Neural progenitor cell (in vitro differentiated cells): ENCODE data around the gene PLK5. TPM values are rescaled to one million over a fixed set of nuclear protein-coding genes. Genes with fewer than 3 reads are reported as not detected.

Experiments
- DNase-seq: peaks from one replicate; pipeline ENCODE4 v3.0.0-alpha.2; 2016; ENCODE audit warnings: low spot score
- H2AFZ ChIP-seq: fragments of 200-600 bp; sonication (generic); replicated peaks from 2 replicates; pipeline ENCODE4 v1.6.1; 2016; ENCODE audit warnings: antibody characterized with exemption
- H3F3A ChIP-seq: fragments of 200-600 bp; sonication (generic); 2 replicates; pipeline ENCODE4 v1.6.1; 2016; ENCODE audit warnings: antibody characterized with exemption, low read depth
- H3K27ac ChIP-seq: fragments of 200-600 bp; sonication (generic); 2 replicates; pipeline ENCODE4 v1.5.1; 2016; ENCODE audit warnings: mild to moderate bottlenecking
- H3K27me3 ChIP-seq: fragments of 200-600 bp; sonication (generic); 2 replicates; pipeline ENCODE4 v1.6.1; 2016; ENCODE audit warnings: mild to moderate bottlenecking, moderate library complexity
- H3K36me3 ChIP-seq: fragments of 200-600 bp; sonication (generic); 2 replicates; pipeline ENCODE4 v1.5.1; 2016
- H3K4me1 ChIP-seq: fragments of 200-600 bp; sonication (generic); 2 replicates; pipeline ENCODE4 v1.6.1; 2016; ENCODE audit warnings: mixed run types
- H3K4me2 ChIP-seq: fragments of 200-600 bp; sonication (generic); 2 replicates; pipeline ENCODE4 v1.6.1; 2016
- H3K4me3 ChIP-seq: fragments of 200-600 bp; sonication (generic); 2 replicates; pipeline ENCODE4 v1.5.1; 2016
- H3K79me2 ChIP-seq: fragments of 200-600 bp; sonication (generic); 2 replicates; pipeline ENCODE4 v1.6.1; 2016; ENCODE audit warnings: low read depth
- H3K9ac ChIP-seq: fragments of 200-600 bp; sonication (generic); 2 replicates; pipeline ENCODE4 v1.6.1; 2016
- H3K9me3 ChIP-seq: fragments of 200-600 bp; sonication (generic); 2 replicates; pipeline ENCODE4 v1.5.1; 2016; ENCODE audit warnings: low read depth
- H4K20me1 ChIP-seq: fragments of 200-600 bp; sonication (generic); 2 replicates; pipeline ENCODE4 v1.6.1; 2016; ENCODE audit warnings: low read depth
- H3K27ac Mint-ChIP-seq: 3 replicates; pipeline ENCODE4 v1.8.0; 2021; ENCODE audit warnings: mixed read lengths
- H3K27me3 Mint-ChIP-seq: 2 replicates; pipeline ENCODE4 v1.8.0; 2022; ENCODE audit warnings: low read depth, mild to moderate bottlenecking, inconsistent platforms, moderate library complexity, mixed read lengths; ENCODE audit not compliant: insufficient read depth
- H3K36me3 Mint-ChIP-seq: 3 replicates; pipeline ENCODE4 v1.8.0; 2021; ENCODE audit warnings: mixed read lengths
- H3K4me1 Mint-ChIP-seq: 3 replicates; pipeline ENCODE4 v1.8.0; 2021; ENCODE audit warnings: mixed read lengths
- H3K4me3 Mint-ChIP-seq: 3 replicates; pipeline ENCODE4 v1.8.0; 2021; ENCODE audit warnings: mild to moderate bottlenecking, moderate library complexity, mixed read lengths
- H3K9me3 Mint-ChIP-seq: 3 replicates; pipeline ENCODE4 v1.8.0; 2020; ENCODE audit warnings: mixed read lengths
- EZH2 ChIP-seq: fragments of 200-600 bp; sonication (generic); IDR thresholded peaks from 2 replicates; pipeline ENCODE4 v1.6.1; 2017; ENCODE audit warnings: antibody characterized with exemption, mild to moderate bottlenecking, moderate library complexity
- EZH2phosphoT487 ChIP-seq: fragments of 200-600 bp; sonication (generic); IDR thresholded peaks from 2 replicates; pipeline ENCODE4 v1.6.1; 2017; ENCODE audit warnings: antibody characterized with exemption
- total RNA-seq: library from RNA; depleted of rRNA; stranded (reverse); fragments of >200 nt; gene quantifications from 2 replicates; pipeline ENCODE4 v1.2.3, GENCODE V29; 2015; ENCODE audit warnings: low replicate concordance
- TF ChIP-seq, protein P1 (sequence below): fragments of 200-600 bp; sonication (generic); IDR thresholded peaks from 2 replicates; pipeline ENCODE4 v1.5.1; 2017; ENCODE audit warnings: antibody characterized with exemption, mild to moderate bottlenecking

PLK5 gene
- total RNA-seq, 1 donor from 2014 or later = not detected

DNA sequence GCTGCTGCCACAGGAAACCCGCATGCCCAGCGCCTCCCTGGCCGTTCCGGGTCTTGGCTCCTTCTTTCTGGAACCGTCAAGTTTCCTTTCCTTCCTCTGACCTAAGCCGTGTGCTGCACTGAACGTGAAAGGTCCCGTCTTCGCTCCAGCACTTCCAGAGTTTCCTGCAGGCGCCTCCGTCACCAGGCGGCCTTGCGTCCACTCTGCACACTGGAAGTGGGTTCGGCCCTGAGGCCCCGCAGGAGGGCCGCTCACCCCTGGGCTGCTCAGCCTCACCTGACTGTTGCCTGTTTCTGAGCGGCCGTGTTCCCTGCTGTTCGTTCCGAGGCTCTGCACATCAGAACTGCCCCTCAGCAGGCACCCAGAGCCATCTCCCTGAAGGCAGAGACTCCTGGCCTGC, 56.5 kb downstream of the PLK5 start:
- Histone ChIP-seq H3K27ac (no peak overlapping the region), H3K9me3 (no peaks in the 10 kb centered on the region), H3K36me3 (no peaks in the 10 kb centered on the region), H3K4me1 (no peaks in the 10 kb centered on the region), H3K79me2 (peaks cover 7% of the 10 kb centered on the region), H3F3A (no peaks in the 10 kb centered on the region), H3K27me3 (no peaks in the 10 kb centered on the region), H3K4me2 (no peak overlapping the region), H3K9ac (no peak overlapping the region), H3K4me3 (no peak overlapping the region), H2AFZ (no peak overlapping the region), H4K20me1 (peaks cover 24% of the 10 kb centered on the region)
- Mint-ChIP-seq H3K36me3 (peaks cover 22% of the 10 kb centered on the region), H3K27ac (no peak overlapping the region), H3K9me3 (no peaks in the 10 kb centered on the region), H3K4me1 (no peaks in the 10 kb centered on the region), H3K27me3 (peaks cover 2% of the 10 kb centered on the region), H3K4me3 (no peak overlapping the region)
- no peak for DNase-seq
- TF ChIP-seq, protein P1, sequence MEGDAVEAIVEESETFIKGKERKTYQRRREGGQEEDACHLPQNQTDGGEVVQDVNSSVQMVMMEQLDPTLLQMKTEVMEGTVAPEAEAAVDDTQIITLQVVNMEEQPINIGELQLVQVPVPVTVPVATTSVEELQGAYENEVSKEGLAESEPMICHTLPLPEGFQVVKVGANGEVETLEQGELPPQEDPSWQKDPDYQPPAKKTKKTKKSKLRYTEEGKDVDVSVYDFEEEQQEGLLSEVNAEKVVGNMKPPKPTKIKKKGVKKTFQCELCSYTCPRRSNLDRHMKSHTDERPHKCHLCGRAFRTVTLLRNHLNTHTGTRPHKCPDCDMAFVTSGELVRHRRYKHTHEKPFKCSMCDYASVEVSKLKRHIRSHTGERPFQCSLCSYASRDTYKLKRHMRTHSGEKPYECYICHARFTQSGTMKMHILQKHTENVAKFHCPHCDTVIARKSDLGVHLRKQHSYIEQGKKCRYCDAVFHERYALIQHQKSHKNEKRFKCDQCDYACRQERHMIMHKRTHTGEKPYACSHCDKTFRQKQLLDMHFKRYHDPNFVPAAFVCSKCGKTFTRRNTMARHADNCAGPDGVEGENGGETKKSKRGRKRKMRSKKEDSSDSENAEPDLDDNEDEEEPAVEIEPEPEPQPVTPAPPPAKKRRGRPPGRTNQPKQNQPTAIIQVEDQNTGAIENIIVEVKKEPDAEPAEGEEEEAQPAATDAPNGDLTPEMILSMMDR = no peak
- TF ChIP-seq EZH2 = no peak
- no peak for TF ChIP-seq EZH2phosphoT487

DNA sequence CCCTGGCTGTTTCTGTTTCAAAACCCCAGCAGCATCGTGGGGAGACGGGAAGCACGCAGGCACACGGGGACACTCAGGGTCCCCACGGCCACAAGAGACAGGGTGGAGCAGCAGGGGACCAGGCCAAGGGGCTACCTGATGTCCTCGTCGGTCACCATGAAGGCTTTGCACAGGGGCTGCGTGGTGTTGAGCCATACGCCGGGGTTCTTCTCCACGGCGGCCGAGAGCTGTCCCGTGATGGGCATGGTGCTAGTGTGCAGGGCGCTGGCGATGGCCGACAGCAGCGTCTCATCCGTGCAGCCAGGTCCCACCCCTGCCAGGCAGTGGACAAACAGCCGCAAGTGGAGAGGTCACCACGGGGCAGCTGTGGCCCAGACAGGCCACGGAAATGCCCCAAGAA, 57.1 kb downstream of the PLK5 start:
- peaks cover 25% of the 10 kb centered on the region for H3K36me3 Mint-ChIP-seq
- H3K27me3 ChIP-seq = no peaks in the 10 kb centered on the region
- H3K9me3 Mint-ChIP-seq = no peaks in the 10 kb centered on the region

DNA sequence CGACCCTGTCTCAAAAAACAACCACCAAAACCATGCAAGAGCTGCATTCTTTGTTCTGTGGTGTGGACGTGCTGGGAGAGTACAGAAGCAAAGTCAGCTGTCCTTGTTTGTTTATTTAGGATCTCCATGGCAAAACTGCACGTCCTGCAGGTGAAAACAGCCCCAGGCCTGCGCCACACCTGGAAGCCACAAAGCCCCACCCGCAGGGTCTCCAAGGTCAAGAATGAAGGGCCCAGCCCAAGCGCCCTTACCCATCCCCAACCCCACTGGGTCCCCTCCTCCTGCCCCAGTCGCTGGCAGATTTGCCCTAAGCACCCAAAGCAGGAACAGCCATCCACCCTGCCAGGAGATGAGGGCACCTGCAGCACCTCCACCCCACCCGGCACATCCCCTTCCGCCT, 58.3 kb downstream of the PLK5 start:
- Histone ChIP-seq H3K9ac (no peak overlapping the region), H2AFZ (no peak overlapping the region), H3K4me1 (no peaks in the 10 kb centered on the region), H3K36me3 (no peaks in the 10 kb centered on the region), H3K9me3 (no peaks in the 10 kb centered on the region), H3K27me3 (no peaks in the 10 kb centered on the region), H3K4me3 (no peak overlapping the region), H3K79me2 (peaks cover 25% of the 10 kb centered on the region), H3K4me2 (no peak overlapping the region), H4K20me1 (peaks cover 35% of the 10 kb centered on the region), H3K27ac (no peak overlapping the region), H3F3A (no peaks in the 10 kb centered on the region)
- H3K27me3 Mint-ChIP-seq = peaks cover 2% of the 10 kb centered on the region
- no peaks in the 10 kb centered on the region for H3K9me3 Mint-ChIP-seq
- no peak overlapping the region for H3K27ac Mint-ChIP-seq
- no peak for DNase-seq
- peaks cover under 1% of the 10 kb centered on the region for H3K4me1 Mint-ChIP-seq
- TF ChIP-seq EZH2phosphoT487 (no peak), EZH2 (no peak)
- TF ChIP-seq, protein P1 = no peak
- no peak overlapping the region for H3K4me3 Mint-ChIP-seq
- H3K36me3 Mint-ChIP-seq = peaks cover 28% of the 10 kb centered on the region

More for the DNA sequence above, 57.1 kb downstream of the PLK5 start:
- Histone ChIP-seq H3K79me2 (peaks cover 12% of the 10 kb centered on the region), H3K9me3 (no peaks in the 10 kb centered on the region), H3K9ac (no peak overlapping the region), H3K4me3 (no peak overlapping the region), H3K4me2 (no peak overlapping the region), H2AFZ (no peak overlapping the region), H3K27ac (no peak overlapping the region), H3F3A (no peaks in the 10 kb centered on the region), H3K4me1 (no peaks in the 10 kb centered on the region), H4K20me1 (peaks cover 28% of the 10 kb centered on the region), H3K36me3 (no peaks in the 10 kb centered on the region)
- Mint-ChIP-seq H3K4me1 (no peaks in the 10 kb centered on the region), H3K27me3 (peaks cover 2% of the 10 kb centered on the region), H3K27ac (no peak overlapping the region), H3K4me3 (no peak overlapping the region)
- TF ChIP-seq EZH2phosphoT487 (no peak), EZH2 (no peak)
- TF ChIP-seq, protein P1 = no peak
- DNase-seq = no peak
